ENCODE results near the gene NFAM1.

DNA sequence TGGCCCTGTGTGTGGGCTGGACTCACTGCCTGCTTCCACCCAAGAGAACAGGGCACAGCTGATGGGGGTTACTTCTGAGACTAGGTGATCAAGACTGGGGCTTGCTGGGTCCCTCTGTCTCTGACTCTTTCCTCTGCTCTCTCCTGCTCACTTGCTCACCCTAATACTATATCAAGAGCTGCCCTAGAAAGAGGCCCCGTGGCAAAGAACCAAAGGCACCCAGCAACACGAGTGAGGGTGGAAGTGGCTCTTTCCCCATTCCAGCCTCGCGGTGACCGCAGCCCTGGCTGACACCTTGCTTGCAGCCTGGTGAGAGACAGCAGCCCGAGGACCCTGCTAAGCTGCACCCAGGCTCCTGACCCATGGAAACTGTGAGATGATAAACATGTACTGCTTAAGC is 20.7 kb upstream of the NFAM1 start:
- no peak for TF ChIP-seq POLR2AphosphoS5 (IDR thresholded peaks at IDR 0.05; ENCODE audit: low read depth, low read length)
- TF ChIP-seq POLR2A (IDR thresholded peaks at IDR 0.05; ENCODE audit: low read depth, low read length), result no peak
- no peak for TF ChIP-seq TAF1 (IDR thresholded peaks at IDR 0.05; ENCODE audit: low read depth, low read length)
- TF ChIP-seq POU2F2 (IDR thresholded peaks at IDR 0.05; ENCODE audit: low read depth, low read length), result no peak
- TF ChIP-seq PAX5 (IDR thresholded peaks at IDR 0.05; ENCODE audit: insufficient read depth, low read length, severe bottlenecking), result no peak
